HEK293T (cell line): ENCODE data around the gene SPSB2.
"Not testable (repeated sequence)": the region's sequence is repeated elsewhere in the genome, so short reads cannot be mapped to it uniquely, and the experiment has no call there.

ENCODE experiments used
- CTCF ChIA-PET: fragments of 350-600 bp; formaldehyde crosslinking; extraction: SDS; loops from one replicate; lab custom pipeline; 2021; ENCODE audit warnings: antibody characterized with exemption, inconsistent platforms; lab: Yijun Ruan, JAX
- POLR2A ChIA-PET: fragments of 350-600 bp; formaldehyde crosslinking; extraction: SDS; loops from one replicate; lab custom pipeline; 2020; ENCODE audit warnings: antibody characterized with exemption, inconsistent platforms; lab: Yijun Ruan, JAX
- DNase-seq: peaks from one replicate; pipeline ENCODE4 v3.0.0; 2012; ENCODE audit warnings: mixed read lengths; ENCODE audit errors: extremely low spot score
- ARNT ChIP-seq: fragments of 450-650 bp; IDR thresholded peaks from 2 replicates; pipeline ENCODE4 v1.6.1; 2017; ENCODE audit warnings: mild to moderate bottlenecking
- BHLHE40 ChIP-seq: fragments of 450-650 bp; IDR thresholded peaks from 2 replicates; pipeline ENCODE4 v1.6.1; 2016; ENCODE audit warnings: mild to moderate bottlenecking, moderate library complexity, borderline replicate concordance
- CTBP1 ChIP-seq: fragments of 450-650 bp; IDR thresholded peaks from 2 replicates; pipeline ENCODE4 v1.6.1; 2016; ENCODE audit warnings: borderline replicate concordance
- ELF4 ChIP-seq: fragments of 450-650 bp; IDR thresholded peaks from 2 replicates; pipeline ENCODE4 v1.6.1; 2017; ENCODE audit warnings: antibody characterized with exemption
- FOXA1 ChIP-seq: fragments of 450-650 bp; IDR thresholded peaks from 2 replicates; pipeline ENCODE4 v1.6.1; 2016; ENCODE audit warnings: mild to moderate bottlenecking
- FOXK2 ChIP-seq: fragments of 450-650 bp; IDR thresholded peaks from 2 replicates; pipeline ENCODE4 v1.6.1; 2016; ENCODE audit warnings: mild to moderate bottlenecking
- FOXM1 ChIP-seq: fragments of 450-650 bp; IDR thresholded peaks from 2 replicates; pipeline ENCODE4 v1.6.1; 2017; ENCODE audit warnings: mild to moderate bottlenecking, borderline replicate concordance
- HDGF ChIP-seq: fragments of 450-650 bp; IDR thresholded peaks from 2 replicates; pipeline ENCODE4 v1.6.1; 2017; ENCODE audit warnings: antibody characterized with exemption, borderline replicate concordance
- L3MBTL2 ChIP-seq: fragments of 450-650 bp; conservative IDR thresholded peaks from 2 replicates; pipeline ENCODE4 v1.6.1; 2016; ENCODE audit warnings: mild to moderate bottlenecking
- LEF1 ChIP-seq: fragments of 450-650 bp; IDR thresholded peaks from 2 replicates; pipeline ENCODE4 v1.6.1; 2017; ENCODE audit warnings: mild to moderate bottlenecking, borderline replicate concordance
- NFRKB ChIP-seq: fragments of 450-650 bp; IDR thresholded peaks from 2 replicates; pipeline ENCODE4 v1.6.1; 2016; ENCODE audit warnings: mild to moderate bottlenecking, moderate library complexity
- PKNOX1 ChIP-seq: fragments of 450-650 bp; IDR thresholded peaks from 2 replicates; pipeline ENCODE4 v1.6.1; 2016
- SP1 ChIP-seq: fragments of 450-650 bp; IDR thresholded peaks from 2 replicates; pipeline ENCODE4 v1.6.1; 2017
- SUZ12 ChIP-seq: fragments of 450-650 bp; IDR thresholded peaks from 2 replicates; pipeline ENCODE4 v1.6.1; 2016; ENCODE audit warnings: mild to moderate bottlenecking
- TARDBP ChIP-seq: fragments of 450-650 bp; IDR thresholded peaks from 2 replicates; pipeline ENCODE4 v1.6.1; 2016
- ZNF384 ChIP-seq: fragments of 450-650 bp; IDR thresholded peaks from 2 replicates; pipeline ENCODE4 v1.6.1; 2016

SPSB2 gene

DNA sequence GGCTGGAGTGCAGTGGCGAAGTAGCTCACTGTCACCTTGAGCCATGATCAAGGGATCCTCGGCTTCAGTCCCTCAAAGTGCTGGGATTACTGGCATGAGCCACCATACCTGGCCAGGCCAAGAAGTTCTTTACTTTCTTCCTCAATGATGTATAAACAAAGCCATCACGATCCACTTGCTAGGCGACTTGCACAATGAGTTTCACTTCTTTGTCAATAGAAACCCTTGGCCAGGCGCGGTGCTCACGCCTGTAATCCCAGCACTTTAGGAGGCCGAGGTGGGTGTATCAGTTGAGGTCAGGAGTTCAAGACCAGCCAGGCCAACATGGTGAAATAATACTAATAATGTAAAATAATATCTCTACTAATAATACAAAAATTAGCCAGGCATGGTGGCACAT lies 14.4 kb upstream of the SPSB2 start:
- ChIA-PET POLR2A (interaction anchor here (1.0 kb wide), 1 partner anchor 15 kb away, joined by 3 read pairs; no protein-coding TSS in a partner anchor), CTCF (interaction anchor here (0.7 kb wide), 1 partner anchor 36 kb away, joined by 3 read pairs; no protein-coding TSS in a partner anchor)
- TF ChIP-seq FOXA1 (no peak), ELF4 (no peak), SP1 (no peak), PKNOX1 (no peak)
- DNase-seq = no peak

DNA sequence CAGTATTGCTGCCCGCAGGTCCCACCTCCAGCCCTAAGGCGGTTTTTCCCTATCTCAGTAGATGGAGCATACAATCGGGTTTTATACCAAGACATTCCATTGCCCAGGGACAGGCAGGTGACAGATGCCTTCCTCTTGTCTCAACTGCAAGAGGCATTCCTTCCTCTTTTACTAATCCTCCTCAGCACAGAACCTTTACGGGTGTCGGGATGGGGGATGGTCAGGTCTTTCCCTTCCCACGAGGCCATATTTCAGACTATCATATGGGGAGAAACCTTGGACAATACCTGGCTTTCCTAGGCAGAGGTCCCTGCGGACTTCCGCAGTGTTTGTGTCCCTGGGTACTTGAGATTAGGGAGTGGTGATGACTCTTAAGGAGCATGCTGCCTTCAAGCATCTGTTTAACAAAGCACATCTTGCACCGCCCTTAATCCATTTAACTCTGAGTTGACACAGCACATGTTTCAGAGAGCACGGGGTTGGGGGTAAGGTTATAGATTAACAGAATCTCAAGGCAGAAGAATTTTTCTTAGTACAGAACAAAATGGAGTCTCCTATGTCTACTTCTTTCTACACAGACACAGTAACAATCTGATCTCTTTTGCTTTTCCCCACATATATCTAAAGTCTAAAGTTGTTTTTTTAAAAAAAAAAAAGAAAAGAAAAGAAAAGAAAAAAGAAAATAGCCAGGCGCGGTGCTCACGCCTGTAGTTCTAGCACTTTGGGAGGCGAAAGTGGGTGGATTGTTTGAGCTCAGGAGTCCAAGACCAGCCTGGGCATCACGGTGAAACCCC lies 13.3 kb upstream of the SPSB2 start:
- DNase-seq, CTCF ChIA-PET: not testable (repeated sequence)
- POLR2A ChIA-PET = interaction anchor here (0.8 to 1.0 kb wide), 2 partner anchors 13 to 14 kb away, joined by 3 read pairs; partner anchors contain the start of gene SPSB2

GRCh38 chr12:6884539-6884938 lies 11.4 kb upstream of the SPSB2 start:
- no peak for TF ChIP-seq PKNOX1
- TF ChIP-seq FOXA1 = no peak
- no peak for TF ChIP-seq ARNT
- no peak for DNase-seq
- CTCF ChIA-PET = interaction anchor here (0.6 kb wide), 1 partner anchor 221 kb away, joined by 3 read pairs; no protein-coding TSS in a partner anchor
- POLR2A ChIA-PET = interaction anchor here (1.0 to 1.3 kb wide), 2 partner anchors 12 to 32 kb away, joined by 3 to 4 read pairs; partner anchors contain the start of gene SPSB2

DNA sequence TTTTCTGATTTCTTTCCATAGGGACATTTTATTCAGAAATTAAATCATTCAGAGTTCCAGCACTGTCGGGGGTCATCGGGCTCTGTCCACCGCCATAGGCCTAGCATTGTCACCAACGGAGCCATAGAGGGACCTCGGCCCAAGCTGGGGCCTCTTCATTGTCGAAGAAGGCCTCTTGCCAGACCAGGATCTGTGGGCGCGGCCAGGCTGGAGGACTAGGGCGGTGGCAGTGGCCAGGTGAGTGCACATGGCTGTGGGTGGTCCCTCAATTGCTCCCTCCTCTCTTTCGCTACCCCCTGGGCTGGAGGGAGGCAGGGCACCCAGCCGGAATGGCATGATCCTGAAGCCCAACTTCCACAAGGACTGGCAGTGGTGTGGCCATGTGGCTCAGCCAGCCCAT lies 10.6 kb upstream of the SPSB2 start:
- POLR2A ChIA-PET = interaction anchor here (1.0 to 3.4 kb wide), 2 partner anchors 8 to 31 kb away, joined by 3 to 23 read pairs; no protein-coding TSS in a partner anchor
- CTCF ChIA-PET = no interaction called here
- DNase-seq = no peak
- TF ChIP-seq FOXM1 (no peak), BHLHE40 (no peak), NFRKB (no peak), L3MBTL2 (no peak), ELF4 (no peak), ZNF384 (no peak), LEF1 (no peak), PKNOX1 (no peak), TARDBP (no peak), FOXA1 (no peak), HDGF (no peak), CTBP1 (no peak), SP1 (no peak), FOXK2 (no peak), ARNT (no peak), SUZ12 (no peak)

DNA sequence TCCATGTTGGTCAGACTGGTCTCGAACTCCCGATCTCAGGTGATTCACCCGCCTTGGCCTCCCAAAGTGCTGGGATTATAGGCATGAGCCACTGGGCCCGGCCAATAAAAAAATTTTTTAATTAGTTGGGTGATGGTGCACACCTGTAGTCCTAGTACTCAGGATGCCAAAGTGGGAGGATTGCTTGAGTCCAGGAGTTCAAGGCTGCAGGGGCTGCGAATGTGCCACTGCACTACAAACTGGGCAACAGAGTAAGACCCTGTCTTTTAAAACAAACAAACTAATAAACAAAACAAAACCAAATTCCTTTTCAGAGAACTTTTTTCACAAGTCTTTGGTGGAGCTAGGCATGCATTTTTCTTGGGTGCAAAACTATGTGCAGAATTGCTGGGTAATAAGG lies 10.1 kb upstream of the SPSB2 start:
- DNase-seq = no peak
- ChIA-PET CTCF (interaction anchor here (1.6 to 3.3 kb wide), 2 partner anchors 10 to 13 kb away, joined by 6 to 14 read pairs; partner anchors contain the start of gene SPSB2), POLR2A (interaction anchor here (3.4 kb wide), 1 partner anchor 8 kb away, joined by 23 read pairs; no protein-coding TSS in a partner anchor)
- TF ChIP-seq L3MBTL2 (no peak), BHLHE40 (no peak), ELF4 (no peak), FOXM1 (no peak), NFRKB (no peak)

GRCh38 chr12:6879824-6880223 lies 6.7 kb upstream of the SPSB2 start:
- not testable (repeated sequence) for DNase-seq
- ChIA-PET CTCF (interaction anchor here (3.3 kb wide), 1 partner anchor 7 kb away, joined by 14 read pairs; the partner anchor contains the start of gene SPSB2), POLR2A (interaction anchor here (0.6 to 1.7 kb wide), 4 partner anchors 9 to 85 kb away, joined by 3 to 8 read pairs (median 3); partner anchors contain the start of genes CDCA3 and USP5)

DNA sequence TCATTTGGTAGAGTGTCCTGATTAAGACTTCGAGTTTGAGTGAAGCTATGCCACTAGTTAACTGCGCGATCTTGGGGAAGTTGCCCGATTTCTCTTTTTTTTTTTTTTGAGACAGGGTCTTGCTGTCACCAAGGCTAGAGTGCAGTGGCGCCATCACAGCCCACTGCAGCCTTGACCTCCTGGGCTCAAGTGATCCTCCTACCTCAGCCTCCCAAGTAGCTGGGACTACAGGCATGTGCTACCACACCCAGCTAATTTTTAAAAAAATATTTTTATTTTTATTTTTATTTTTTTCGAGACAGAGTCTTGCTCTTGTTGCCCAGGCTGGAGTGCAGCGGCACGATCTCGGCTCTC lies 889 bp upstream of the SPSB2 start:
- ChIA-PET POLR2A (interaction anchor here (3.2 to 12.4 kb wide), 3 partner anchors 17 to 70 kb away, joined by 55 to 214 read pairs (median 63); partner anchors contain the start of genes C12orf57, CDCA3, RNU7-1 and USP5), CTCF (interaction anchor here (0.6 to 2.2 kb wide), 3 partner anchors 17 to 1204 kb away, joined by 3 to 28 read pairs (median 4); partner anchors contain the start of genes CDCA3 and USP5)
- not testable (repeated sequence) for DNase-seq
